BE2C (cell line): ENCODE results near the gene IGF2BP1.
"Not testable (repeated sequence)": the region's sequence is repeated elsewhere in the genome, so short reads cannot be mapped to it uniquely, and the experiment has no call there.

Source experiments
- DNase-seq: peaks from one replicate; pipeline ENCODE4 v3.0.0-alpha.2; 2020
- H3K27me3 ChIP-seq: fragments of 250-450 bp; sonication (Bioruptor Pico); 2 replicates; pipeline ENCODE4 v1.5.1; 2020; ENCODE audit warnings: mild to moderate bottlenecking
- H3K36me3 ChIP-seq: fragments of 250-450 bp; sonication (Bioruptor Pico); 2 replicates; pipeline ENCODE4 v1.5.1; 2020; ENCODE audit warnings: mild to moderate bottlenecking
- H3K4me1 ChIP-seq: fragments of 250-450 bp; sonication (Bioruptor Pico); 2 replicates; pipeline ENCODE4 v1.5.1; 2020
- H3K4me3 ChIP-seq: 2 replicates; pipeline ENCODE4 v1.5.1; 2011; ENCODE audit warnings: low read depth, low read length
- H3K9me3 ChIP-seq: fragments of 250-450 bp; sonication (Bioruptor Pico); 2 replicates; pipeline ENCODE4 v1.5.1; 2020
- CTCF ChIP-seq: IDR thresholded peaks from 2 replicates; pipeline ENCODE4 v1.5.1; 2012; ENCODE audit warnings: mild to moderate bottlenecking, low read depth, low read length

The IGF2BP1 gene

GRCh38 chr17:49076573-49077384 is 79.6 kb downstream of the IGF2BP1 start:
- no peak overlapping the region for H3K4me3 ChIP-seq

GRCh38 chr17:49078248-49078647 is 81.1 kb downstream of the IGF2BP1 start:
- no peaks in the 10 kb centered on the region for H3K36me3 ChIP-seq
- H3K27me3 ChIP-seq = peaks cover 51% of the 10 kb centered on the region
- DNase-seq = no peak
- H3K9me3 ChIP-seq = no peaks in the 10 kb centered on the region
- TF ChIP-seq CTCF = no peak
- H3K4me1 ChIP-seq = no peaks in the 10 kb centered on the region
- no peak overlapping the region for H3K4me3 ChIP-seq

More at GRCh38 chr17:49076573-49077384, 79.6 kb downstream of the IGF2BP1 start:
- no peak for DNase-seq
- no peak for TF ChIP-seq CTCF
- H3K4me1 ChIP-seq = no peaks in the 10 kb centered on the region
- H3K9me3 ChIP-seq = no peaks in the 10 kb centered on the region
- H3K27me3 ChIP-seq = peaks cover 40% of the 10 kb centered on the region
- no peaks in the 10 kb centered on the region for H3K36me3 ChIP-seq

- Histone ChIP-seq H3K36me3 (no peaks in the 10 kb centered on the region), H3K4me3 (no peak overlapping the region), H3K9me3 (no peaks in the 10 kb centered on the region), H3K4me1 (no peaks in the 10 kb centered on the region), H3K27me3 (peaks cover 45% of the 10 kb centered on the region)
- DNase-seq = no peak
- no peak for TF ChIP-seq CTCF
Observed at GRCh38 chr17:49079840-49080663, 82.9 kb downstream of the IGF2BP1 start.

- H3K9me3 ChIP-seq = no peaks in the 10 kb centered on the region
- no peaks in the 10 kb centered on the region for H3K4me1 ChIP-seq
- H3K4me3 ChIP-seq = no peak overlapping the region
- DNase-seq = no peak
- H3K27me3 ChIP-seq = peaks cover 31% of the 10 kb centered on the region
- no peak for TF ChIP-seq CTCF
- no peaks in the 10 kb centered on the region for H3K36me3 ChIP-seq
Observed at GRCh38 chr17:49082231-49082630, 85.0 kb downstream of the IGF2BP1 start.

GRCh38 chr17:49085046-49085445 is 87.9 kb downstream of the IGF2BP1 start:
- H3K4me1 ChIP-seq, DNase-seq, H3K36me3 ChIP-seq, H3K9me3 ChIP-seq, H3K4me3 ChIP-seq: not testable (repeated sequence)
- H3K27me3 ChIP-seq = peaks cover 14% of the 10 kb centered on the region; the same call in 1 of the 2 replicates

- Histone ChIP-seq H3K4me1 (no peaks in the 10 kb centered on the region), H3K4me3 (no peak overlapping the region), H3K27me3 (peaks cover 11% of the 10 kb centered on the region; the same call in 1 of the 2 replicates), H3K36me3 (no peaks in the 10 kb centered on the region), H3K9me3 (no peaks in the 10 kb centered on the region)
- DNase-seq = no peak
- no peak for TF ChIP-seq CTCF
Observed at GRCh38 chr17:49085565-49086315, 88.6 kb downstream of the IGF2BP1 start.
